Keratinocyte (primary cell): ENCODE measurements around the gene TNFSF15.

Experiments
- CTCF ChIP-seq, 3 experiments: IDR thresholded peaks in 1 of 3; conservative IDR thresholded peaks in 1 of 3; optimal IDR thresholded peaks in 1 of 3; 2 replicates in 2 of 3; 3 replicates in 1 of 3; pipeline versions ENCODE3 to v1.5.1; 2011; ENCODE audit warnings: low read length in 3 of 3, mild to moderate bottlenecking in 3 of 3, moderate library complexity in 2 of 3, control low read depth in 1 of 3, inconsistent platforms in 1 of 3; ENCODE audit not compliant: insufficient read depth in 2 of 3; ENCODE audit errors: extremely low read depth in 1 of 3
- EZH2 ChIP-seq: IDR thresholded peaks from one replicate; pipeline ENCODE4 v1.6.1; 2012; ENCODE audit warnings: inconsistent platforms, mild to moderate bottlenecking, low read length, moderate library complexity

- TF ChIP-seq CTCF (optimal IDR thresholded peaks at IDR 0.05 in 1 of 3, IDR thresholded peaks at IDR 0.05 in 1 of 3, conservative IDR thresholded peaks at IDR 0.05 in 1 of 3; ENCODE audit: extremely low read depth in 1 of 3, insufficient read depth in 2 of 3, low read length in 3 of 3): no peak
- no peak for TF ChIP-seq EZH2
Observed at GRCh38 chr9:114787214-114787613, 18.6 kb downstream of the TNFSF15 start.
